GM18517 (cell line): ENCODE data around the gene TRRAP.

Experiments
- ATAC-seq: cut with Tn5 transposase; IDR thresholded peaks from one replicate; pipeline ENCODE4 v1.9.1; 2021; ENCODE audit warnings: mild to moderate bottlenecking, moderate library complexity; ENCODE audit not compliant: unreplicated experiment

Gene TRRAP

DNA sequence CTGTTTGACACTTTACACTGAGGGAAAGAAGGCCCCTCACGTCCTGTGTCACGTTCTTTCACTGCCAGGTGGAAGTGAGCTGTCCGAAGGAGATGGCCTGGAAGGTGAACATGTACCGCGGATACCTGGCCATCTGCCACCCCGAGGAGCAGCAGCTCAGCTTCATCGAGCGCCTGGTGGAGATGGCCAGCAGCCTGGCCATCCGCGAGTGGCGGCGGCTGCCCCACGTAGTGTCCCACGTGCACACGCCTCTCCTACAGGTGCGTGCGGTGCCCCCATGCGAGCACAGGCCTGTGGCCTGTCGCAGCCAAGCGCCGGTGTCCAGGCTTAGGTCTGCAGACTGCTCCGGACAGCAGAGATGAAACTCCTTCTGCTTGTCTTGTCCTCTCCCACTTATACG is 103.4 kb downstream of the TRRAP start:
- no peak for ATAC-seq

DNA sequence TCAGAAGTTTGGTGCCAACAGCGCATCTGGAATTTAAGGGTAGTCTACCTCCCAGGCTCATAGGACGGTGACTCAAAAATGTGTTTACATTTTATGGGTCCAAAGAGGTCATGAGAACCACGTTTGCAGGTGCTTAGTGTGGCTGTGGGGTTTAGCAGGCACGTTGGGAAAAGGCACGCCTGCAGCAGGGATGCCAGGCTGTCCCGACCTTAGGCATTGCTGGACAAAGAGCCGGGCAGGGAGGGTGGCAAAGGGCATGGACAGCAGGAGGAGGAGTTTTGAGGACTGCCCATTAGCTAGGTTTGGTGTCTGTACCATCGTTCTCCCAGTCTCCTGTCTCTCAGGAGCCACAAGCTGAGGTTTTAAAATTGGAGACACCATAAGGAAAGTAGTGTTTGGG is 104.4 kb downstream of the TRRAP start:
- ATAC-seq, result no peak

DNA sequence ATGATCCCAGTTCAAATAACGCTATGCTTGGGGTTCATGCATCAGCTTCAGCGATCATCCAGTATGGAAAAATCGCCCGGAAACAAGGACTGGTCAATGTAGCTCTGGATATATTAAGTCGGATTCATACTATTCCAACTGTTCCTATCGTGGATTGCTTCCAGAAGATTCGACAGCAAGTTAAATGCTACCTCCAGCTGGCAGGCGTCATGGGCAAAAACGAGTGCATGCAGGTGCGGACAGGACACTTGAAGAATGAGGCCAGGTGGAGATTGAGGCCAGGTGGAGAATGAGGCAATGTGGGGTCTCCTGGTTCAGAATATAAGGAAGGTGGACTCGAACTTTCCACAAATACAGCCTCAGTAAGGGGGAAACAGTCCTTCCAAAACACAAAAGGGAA is 105.8 kb downstream of the TRRAP start:
- no peak for ATAC-seq

DNA sequence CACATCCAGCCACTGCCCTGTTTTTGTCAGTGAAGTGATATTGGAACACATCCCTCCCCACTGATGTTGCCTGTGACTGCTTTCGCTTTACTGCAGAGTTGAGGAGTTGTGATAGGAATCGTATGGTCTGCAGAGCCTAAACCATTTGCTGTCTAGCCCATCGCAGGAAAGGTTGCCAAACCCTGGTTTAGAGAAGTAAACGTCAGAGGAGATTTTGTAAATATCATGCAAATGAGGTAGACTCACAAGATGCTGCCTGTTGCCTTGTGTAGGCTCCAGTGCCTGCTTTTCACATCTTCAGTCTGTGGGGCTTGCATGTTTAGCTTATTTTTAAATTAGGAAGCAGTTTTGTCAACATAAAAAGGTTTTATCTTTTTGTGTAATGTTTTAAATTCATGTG is 107.1 kb downstream of the TRRAP start:
- no peak for ATAC-seq

DNA sequence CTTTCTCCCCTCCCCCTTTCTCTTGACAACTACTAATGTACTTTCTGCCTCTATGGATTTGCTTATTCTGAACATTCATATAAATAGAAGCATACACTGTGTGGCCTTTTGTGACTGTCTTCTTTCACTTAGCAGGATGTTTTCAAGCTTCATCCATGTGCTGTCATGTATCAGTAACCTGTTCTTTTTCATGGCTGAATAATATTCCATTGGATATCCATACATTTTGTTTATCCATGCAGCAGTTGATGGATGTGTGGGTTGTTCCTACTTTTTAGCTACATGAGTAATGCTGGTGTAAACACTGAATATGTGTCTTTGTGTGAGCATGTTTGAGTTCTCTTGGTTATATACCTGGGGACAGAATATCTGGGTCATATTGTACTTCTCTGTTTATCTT is 107.6 kb downstream of the TRRAP start:
- ATAC-seq, result no peak

DNA sequence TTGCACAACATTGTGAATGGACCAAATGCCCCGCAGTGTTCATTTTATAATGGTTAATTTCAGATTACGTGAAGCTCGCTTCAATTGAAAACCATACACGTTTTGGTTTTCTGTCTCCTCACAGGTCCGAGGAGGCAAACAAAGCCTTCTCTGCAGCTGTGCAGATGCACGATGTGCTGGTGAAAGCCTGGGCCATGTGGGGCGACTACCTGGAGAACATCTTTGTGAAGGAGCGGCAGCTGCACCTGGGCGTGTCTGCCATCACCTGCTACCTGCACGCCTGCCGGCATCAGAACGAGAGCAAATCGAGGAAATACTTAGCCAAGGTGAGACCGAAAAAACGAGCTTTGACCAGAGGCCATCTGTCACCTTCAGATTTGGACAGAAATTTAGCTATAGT is 110.3 kb downstream of the TRRAP start:
- ATAC-seq, result no peak

DNA sequence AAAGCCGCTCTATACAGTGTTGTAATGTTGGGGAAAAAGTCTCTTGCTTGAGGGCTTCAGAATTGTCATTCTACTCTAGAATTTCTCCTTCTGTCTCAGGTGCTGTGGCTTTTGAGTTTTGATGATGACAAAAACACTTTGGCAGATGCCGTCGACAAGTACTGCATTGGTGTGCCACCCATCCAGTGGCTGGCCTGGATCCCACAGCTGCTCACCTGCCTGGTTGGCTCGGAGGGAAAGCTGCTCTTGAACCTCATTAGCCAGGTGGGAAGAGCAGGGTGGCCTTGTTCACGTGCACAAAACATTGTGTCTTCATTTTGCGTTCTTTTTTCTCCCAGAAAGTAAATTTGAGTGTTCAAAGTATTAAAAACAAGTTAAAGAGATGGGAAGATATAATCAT is 112.0 kb downstream of the TRRAP start:
- no peak for ATAC-seq

DNA sequence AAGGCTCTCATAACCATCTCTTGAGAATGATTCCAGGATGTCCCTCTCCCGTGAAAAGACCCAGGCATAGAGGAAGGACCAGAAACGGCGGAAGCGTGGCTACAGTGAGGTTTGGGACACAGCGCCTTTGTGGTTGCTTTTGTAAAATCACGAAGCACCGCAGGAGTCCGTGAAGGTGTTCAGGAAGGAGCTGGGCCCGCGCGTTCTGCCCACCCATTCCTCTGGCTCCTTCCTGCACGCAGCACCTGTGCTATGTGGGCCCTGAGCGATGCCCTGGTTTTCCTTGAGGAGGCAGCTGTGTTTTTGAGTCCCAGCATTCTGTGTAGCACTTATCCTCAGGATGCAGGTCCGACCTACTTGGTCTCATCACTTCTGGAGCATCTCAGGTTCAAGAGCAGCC is 112.8 kb downstream of the TRRAP start:
- no peak for ATAC-seq

DNA sequence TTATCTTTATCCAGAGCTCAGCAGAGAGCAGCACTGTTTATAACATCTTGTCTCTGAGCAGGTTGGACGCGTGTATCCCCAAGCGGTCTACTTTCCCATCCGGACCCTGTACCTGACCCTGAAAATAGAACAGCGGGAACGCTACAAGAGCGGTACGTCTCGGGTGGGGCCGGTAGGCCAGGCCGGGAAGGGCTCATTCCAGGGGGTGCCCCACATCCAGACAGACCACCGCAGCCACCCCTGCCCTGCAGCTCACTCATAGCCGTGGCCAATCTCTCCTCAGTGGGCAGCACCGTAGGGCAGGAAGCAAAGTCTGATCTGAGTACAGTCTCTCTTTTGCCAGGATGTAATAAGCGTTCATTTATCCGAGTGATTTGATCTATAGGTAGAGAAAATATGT is 113.7 kb downstream of the TRRAP start:
- no peak for ATAC-seq

DNA sequence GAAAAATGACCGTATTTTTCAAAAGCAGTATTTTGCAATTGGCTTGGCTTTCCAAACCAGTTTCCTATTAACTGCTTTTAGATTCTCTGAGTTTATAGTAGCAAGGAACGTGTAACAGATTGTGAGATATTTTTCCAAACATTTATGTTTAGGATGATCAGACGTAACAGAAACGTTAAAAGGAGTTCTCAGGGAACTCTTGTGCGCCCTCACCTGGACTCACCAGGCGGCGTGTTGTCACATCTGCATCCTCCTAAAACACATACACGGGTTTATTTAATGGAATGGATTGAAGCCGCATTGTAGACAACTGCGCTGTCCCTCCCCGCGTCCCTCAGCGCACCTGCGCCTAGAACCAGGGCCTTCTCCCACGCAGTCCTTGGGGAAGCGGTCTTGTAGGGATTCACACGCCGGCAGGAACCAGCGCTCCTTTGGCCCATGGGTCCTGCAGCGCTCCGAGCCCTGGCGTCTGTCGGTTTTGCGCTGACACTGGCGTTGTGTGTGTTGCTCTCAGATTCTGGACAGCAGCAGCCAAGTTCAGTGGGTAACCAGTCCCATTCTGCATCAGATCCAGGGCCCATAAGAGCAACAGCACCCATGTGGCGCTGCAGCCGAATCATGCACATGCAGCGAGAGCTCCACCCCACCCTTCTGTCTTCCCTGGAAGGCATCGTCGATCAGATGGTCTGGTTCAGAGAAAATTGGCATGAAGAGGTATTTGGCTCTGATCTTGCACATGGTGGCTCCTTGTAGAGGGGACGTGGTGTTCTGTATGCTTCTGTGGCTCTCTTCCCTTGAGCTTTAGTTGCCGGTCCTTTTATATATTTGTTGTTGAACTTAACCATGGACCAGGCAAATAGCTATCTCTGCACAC is 114.9 kb downstream of the TRRAP start:
- no peak for ATAC-seq

DNA sequence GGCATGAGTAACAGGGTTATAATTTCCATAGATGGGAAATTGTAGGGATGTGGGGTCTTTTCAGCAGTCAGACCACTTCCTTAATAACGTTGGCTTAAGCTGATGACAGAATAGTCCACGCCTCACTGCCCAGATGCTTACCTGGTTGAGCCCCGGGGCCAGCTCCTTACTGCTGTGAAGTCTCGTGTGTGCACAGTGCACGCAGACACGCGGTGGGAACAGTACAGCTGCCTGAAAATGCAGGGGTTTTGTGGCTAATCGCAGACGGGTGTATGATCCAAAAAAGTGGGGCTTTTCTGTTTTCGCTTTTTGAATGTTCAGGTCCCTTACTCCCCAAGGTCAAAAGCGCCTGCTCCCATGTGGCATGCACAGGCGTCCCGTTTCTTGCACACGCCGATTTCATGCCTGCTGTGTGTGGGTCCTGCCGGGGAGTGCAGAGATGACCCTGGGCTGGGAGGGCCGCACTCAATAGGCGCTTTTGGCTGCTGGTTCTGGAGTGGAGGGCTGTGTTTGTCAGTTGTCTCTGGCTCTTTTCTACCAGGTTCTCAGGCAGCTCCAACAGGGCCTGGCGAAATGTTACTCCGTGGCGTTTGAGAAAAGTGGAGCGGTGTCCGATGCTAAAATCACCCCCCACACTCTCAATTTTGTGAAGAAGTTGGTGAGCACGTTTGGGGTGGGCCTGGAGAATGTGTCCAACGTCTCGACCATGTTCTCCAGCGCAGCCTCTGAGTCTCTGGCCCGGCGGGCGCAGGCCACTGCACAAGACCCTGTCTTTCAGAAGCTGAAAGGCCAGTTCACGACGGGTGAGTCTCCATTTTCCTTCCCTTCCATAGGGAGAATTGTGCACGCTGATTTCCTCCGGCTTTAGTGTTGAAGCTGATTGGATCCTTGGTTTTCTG is 116.0 kb downstream of the TRRAP start:
- ATAC-seq, result no peak

DNA sequence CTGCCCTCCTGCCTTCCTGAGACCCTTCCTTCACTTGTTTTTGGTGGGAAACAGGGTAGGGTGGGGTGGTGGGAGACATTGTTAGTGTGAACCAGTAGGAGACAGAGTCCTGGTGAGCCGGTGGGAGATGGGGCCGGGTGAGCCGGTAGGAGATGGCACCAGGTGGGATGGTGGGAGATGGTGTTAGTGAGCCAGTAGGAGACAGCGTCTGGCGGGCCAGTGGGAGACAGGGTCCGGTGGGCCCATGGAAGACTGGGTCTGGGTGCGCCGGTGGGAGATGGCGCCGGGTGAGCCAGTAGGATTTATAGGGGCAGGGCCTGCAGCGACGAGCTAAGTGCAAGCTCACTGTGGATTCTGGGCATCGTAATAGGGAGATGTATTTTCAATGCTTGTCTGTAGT is 116.8 kb downstream of the TRRAP start:
- ATAC-seq, result no peak

DNA sequence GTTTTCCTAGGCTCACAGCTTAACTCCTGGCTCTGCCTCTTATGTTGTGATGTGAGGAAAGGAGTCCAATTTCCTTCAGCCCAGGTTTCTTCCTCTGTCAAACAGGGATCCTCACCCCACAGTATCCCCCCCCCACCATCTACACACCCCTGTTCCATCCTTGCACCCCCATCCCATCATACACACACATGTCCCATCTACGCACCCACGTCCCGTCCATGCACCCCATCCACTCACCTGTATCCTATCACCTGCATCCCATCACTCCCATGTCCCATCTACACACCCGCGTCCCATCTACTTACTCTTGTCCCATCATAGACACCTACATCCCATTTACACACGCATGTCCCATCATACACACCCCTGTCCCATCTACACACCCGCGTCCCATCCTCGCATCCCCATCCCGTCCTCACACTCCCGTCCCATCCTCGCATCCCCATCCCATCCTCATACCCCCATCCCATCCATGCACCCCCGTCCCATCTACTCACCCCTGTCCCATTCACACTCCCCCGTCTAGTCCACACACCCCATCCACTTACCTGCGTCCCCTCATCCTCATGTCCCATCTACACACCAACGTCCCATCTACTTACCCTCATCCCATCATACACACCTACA is 117.3 kb downstream of the TRRAP start:
- ATAC-seq, result no peak

DNA sequence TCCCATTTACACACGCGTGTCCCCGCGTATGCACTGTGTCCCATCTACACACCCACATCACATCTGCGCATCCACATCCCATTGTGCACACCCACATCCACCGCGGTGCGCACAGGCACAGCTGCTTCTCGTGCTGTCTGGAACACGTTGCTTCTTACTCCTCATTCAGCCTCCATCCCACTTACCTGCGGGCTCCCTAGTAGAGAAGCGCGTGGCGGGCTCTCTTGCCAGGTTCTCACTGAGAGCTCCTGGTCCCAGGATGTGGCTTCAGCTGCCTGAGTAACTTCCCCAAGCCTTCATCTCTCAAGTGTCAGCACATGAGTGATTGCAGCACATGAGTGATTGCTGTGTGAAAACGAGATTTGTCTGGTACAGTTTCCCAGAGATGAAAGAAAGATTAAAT is 117.8 kb downstream of the TRRAP start:
- no peak for ATAC-seq

DNA sequence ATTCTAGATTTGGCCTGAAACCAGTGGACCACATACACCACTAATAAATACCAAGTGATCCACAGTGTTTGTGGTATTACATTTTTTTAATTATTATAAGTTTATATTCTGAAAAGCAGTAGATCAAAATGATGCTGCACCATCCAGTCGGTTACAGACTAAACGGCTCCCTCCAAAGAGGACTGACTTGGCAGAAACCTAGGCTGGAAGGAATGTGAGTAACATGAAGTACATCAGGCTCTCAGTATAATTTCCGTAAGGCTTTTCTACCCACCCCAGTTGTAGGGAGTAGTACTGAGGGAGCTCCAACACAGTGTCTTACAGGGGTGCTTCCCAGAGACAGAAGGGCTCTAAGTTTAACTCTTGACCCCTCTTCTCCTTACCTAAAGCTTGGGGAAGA is 119.5 kb downstream of the TRRAP start:
- no peak for ATAC-seq

DNA sequence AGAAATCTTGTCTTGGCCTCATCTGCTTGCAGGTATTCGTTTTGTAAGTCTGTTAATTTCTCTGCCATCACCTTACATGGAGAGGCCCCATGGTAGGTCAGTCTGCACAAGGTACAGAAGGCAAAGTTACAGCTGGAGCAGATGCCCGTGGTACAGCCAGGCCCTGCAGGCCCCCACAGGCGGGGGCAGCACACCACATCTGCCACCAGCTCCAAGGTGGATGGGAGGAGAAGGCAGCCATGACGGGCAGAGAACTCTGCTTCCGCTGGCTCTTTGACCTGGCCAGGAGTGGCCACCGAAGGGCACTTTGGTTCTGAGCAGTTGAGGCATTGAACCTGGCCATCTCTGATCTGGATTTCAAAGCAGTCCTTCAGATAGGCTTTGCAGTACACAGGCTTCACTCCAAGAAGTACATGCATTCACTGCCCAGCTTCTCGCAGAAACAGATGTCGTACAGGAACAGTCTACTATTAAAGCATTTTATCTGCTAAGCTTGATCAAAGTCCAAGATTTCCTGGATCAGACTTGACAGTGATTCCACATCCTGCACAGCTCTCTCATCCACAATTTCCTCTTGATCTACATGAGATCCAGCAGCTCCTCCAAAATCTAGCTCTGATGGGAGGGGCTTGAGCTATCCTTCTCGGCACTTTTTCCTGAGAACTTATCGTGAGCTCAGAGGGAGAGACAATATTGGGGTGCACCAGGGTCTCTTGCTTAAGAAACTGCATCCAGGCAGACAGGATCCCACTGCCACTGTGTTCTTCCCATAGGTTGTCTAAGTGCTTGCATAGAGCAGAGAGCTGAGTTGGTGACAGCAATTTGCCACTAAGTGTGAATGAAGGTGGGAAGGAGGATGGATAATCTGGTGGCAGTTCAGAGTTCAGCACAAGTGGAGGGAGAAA is 120.7 kb downstream of the TRRAP start:
- no peak for ATAC-seq

DNA sequence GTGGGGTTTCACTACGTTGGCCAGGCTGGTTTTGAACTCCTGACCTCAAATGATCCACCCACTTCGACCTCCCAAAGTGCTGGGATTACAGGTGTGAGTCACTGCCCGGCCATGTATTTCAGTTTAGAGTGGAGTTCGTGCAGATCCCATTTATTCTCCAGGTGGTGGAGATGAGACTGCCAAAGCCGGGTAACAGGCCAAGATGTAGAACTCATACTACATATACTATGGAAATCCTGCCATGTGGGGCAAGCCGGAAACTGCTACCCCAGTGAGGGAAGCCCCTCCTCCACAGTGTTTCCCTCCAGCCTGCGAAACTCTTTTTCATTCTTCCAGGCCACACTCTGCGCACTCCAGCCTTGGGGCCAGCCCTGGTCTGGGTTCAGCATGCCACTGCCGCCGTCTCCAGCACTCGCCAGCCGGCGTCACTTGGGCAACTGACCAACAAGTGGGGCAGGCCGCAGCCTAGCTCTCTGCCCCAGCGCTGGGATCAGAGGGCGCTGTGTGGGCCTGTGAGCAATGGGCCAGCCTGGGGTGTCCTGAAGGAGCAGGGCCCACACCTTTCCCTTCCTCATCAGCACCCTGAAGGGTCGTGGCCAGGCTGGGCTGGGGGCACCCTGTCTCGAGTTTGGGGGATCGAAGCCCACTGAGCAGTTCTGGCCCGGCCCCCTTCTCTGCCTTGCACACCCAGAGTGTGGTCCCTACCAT is 122.0 kb downstream of the TRRAP start:
- ATAC-seq, result no peak

DNA sequence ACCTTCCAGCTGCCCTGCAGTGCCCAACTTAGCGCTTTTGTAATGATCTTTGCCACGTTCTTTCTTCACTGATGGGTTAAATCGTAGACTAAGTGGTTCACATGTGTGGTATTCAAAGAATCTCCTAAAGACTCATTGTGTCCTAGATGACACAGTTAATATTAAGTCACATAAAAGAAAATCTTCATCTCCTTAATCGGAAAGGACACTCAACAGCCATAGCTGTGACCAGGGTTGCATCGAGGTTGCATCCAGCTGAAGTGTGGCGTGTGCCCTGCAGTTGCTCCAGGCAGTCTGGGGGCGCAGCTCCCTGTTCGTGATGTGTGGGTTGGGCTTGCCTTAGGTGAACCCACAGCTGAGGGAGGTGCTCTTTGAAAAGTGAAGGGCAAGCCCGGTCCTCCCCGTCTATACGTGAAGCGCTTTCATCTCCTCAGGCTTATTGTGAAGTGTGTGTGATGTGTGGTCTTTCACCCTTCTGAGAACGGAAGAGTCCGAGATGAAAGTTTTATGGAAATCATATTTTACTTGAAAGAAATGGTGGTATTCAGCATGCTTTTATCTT is 122.7 kb downstream of the TRRAP start:
- no peak for ATAC-seq

DNA sequence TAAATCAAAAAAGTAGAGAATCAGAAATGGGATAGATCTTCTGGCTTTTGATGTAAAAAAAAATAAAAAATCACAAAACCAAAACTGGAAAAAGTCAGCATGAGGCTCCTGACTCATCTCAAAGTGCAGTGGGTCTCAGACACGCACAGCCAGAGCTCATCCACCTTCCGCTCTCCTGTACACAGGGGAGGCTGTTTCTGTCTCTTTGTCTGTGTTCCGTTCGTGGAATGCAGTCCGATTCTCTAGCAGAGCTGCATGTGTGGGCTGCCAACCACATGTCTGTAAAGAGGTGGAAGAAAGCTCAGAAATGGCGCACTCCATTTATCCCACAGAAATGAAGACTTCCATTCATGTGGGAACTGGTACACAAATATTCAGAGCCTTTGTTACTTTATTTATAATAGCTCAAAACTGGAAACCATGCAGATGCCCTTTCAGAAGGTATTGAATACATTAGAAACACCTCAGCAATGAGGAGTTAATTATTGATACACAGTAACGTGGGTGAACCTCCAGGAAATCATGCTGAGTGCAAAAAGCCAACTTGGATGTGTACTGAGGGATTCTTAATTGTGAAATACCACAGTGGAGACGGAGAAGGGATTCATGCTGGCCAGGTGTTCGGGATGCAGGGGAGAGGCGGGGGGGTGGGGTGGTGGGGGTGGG is 123.3 kb downstream of the TRRAP start:
- ATAC-seq, result no peak
